ENCODE measurements around the gene TNFSF8.

The TNFSF8 gene

GRCh38 chr9:114905170-114905940 is 25.0 kb downstream of the TNFSF8 start:
- DNase-seq (ENCODE audit: low read depth, low spot score): no peak

DNA sequence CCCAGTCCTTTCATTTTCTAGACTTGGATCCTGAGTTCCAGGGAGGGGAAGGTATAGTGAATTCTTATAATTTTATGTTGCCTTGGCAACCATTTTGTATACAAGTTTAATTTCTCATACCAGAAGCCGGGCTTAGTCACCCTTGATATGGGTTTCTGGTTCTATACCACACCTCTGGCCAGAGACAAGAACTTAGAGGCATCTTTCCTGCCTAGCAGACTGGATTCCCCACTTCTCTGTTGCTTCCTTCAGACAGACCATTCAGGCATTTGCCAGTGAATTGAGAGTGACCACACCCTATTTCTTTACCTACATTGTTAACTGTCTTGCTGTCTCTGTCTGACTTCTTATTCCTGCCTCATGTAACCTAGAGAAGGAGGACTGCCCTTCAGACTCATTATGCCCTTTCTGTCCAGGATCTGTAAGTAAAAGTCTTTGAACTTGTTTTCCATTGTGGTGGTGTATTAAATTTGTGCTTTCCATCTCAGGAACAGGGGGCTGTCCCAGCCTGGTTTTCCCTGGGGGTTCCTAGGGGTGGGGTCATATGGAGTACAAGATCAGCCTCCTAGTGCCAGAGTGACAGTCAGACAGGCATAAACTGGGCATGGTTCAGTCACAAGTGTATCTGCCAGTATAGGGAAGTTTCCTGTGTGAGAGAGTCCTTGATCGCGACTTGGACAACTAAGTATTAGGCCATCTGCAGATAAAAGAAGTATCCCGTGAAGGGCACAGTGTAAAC is 27.4 kb downstream of the TNFSF8 start:
- no peak for DNase-seq (ENCODE audit: low read depth, low spot score)

DNA sequence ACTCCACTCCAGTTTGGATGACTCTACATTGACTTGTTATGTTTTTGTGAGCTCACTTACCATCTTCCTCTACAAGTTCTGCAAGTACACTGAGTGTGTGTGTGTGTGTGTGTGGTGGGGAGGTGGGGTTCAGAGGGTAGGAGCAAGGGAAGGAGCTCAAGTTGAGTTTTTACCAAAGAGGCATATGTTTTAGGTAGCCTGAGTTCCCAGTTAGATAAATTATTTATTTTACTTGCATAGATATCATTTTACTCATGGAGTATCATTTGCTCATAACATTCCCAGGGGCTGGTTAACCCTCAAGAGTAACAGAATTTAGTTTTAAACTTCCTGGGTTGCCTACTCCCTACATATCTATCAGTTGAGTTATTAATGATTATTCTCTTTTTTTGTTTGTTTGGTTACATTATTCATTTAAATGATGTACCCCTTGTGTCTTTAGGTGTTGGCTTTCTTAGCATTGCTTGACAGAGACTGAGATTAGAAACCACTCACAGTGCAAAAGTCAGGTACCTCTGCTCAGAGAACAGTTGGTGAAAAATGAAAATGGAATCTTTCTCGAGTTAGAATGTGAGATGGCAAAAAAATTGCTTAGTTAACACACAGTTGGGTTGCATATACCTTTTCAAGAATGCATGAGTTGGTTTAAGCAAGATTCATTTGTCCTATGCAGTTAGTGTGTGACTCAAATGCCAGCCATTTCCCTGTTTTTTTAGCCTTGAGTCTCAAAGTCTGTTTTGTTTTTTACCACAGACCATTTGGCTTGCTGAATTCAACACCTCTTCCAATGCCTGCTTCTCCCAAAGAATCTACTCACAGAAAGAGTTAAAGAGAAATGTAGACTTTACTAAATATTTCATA is 29.2 kb downstream of the TNFSF8 start:
- DNase-seq (ENCODE audit: low read depth, low spot score): no peak

DNA sequence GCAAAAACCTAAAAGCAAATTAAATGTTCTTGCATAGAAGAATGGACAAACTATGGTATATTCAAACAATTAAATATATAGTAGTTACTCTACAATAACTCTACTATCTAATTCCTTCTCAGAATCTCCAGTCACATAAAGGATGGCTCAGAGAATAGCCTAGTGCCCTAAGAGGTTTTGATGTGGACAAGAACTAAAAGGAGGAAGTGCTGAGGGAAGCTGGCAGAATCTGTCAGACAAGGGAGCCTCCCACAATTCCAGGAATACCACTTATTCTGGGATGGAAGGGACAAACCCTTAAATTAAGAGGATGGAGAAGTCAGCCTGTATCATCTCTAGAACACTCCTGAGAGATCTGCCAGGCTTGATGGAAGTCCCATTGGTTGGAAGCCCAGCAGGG is 30.4 kb downstream of the TNFSF8 start:
- no peak for DNase-seq (ENCODE audit: low read depth, low spot score)

DNA sequence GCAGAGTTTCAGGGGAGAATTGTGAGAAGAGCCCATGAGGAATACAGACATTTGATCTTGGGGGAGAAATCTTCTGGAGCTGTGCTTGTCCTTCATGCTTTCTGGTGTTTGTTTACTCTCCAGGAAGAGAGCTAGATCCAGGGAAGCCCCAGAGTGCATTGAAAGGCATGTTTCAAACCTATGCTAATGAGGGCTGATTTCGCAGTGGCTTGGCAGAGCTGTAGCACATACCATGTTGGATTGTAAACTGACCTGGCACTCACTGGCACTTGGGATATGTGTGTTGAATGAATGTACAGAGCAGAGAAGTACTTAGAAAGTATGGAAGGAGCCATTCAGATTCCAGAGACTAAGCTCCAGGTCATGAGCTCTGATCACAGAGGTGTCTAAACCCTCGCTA is 30.9 kb downstream of the TNFSF8 start:
- DNase-seq (ENCODE audit: low read depth, low spot score): no peak

DNA sequence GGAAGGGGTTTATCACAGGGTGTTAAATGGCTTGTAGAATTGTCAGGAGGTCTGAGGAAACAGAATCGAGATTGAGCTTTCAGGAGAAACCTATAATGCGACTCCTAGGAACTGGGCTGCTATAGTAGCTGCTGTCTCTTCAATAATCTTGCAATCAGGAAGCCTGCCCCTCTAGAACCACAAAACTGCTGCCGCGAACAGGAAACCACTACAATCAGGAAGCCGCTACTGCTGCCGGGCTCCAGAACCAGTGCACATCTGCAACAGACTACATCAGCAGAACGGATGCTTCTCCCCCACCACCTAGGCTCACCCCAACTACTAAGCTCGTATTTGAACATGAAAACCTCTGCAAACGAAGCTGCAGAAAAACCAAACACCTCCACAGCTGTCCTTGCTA is 31.6 kb downstream of the TNFSF8 start:
- no peak for DNase-seq (ENCODE audit: low read depth, low spot score)

GRCh38 chr9:114897196-114897595 is 33.2 kb downstream of the TNFSF8 start:
- no peak for DNase-seq (ENCODE audit: low read depth, low spot score)

GRCh38 chr9:114896344-114896743 is 34.0 kb downstream of the TNFSF8 start:
- DNase-seq (ENCODE audit: low read depth, low spot score): no peak

DNA sequence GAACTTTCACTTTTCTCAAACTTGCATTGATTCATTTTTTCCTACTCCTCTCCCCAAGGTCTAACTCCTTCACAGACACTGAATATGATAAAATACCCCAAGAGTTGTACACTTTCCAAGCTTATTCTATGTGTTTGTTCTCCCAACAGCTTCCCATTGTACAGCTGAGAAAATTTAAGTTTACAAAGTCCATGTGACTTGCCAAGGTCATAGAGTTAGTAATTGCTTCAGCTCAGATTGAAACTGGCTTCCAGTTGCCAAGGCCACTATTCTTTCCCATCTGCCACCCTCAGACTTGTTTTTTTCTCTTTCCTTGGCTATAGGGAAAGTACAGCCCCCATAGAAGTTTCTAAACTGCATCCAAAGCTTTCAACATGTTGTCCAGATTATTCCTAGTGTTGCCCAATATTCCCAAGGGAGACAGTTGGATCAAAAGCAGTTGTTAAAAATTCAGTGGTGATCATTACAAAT is 34.8 kb downstream of the TNFSF8 start:
- no peak for DNase-seq (ENCODE audit: low read depth, low spot score)

GRCh38 chr9:114894609-114895433 is 35.6 kb downstream of the TNFSF8 start:
- DNase-seq (ENCODE audit: low read depth, low spot score): peak; percentile 74

DNA sequence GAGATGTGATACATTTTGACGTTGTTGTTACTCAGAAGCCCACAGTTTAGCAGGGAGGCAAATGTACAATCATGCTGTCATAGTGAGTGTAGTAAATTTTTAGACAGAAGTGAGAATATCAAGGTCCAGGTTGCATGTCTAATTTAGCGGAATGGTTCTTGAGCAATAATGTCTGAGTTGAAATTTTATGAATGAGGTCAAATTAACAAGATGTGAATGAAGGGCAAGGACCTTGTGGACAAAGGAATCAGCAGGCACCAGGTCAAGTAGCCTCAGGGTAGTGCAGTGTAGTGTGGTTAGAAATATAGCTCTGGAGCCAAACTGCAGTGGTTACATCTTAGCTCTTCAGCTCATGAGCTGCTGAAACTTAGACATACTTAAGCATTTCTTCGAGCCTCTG is 36.2 kb downstream of the TNFSF8 start:
- DNase-seq (ENCODE audit: low read depth, low spot score): no peak

GRCh38 chr9:114893221-114894010 is 37.0 kb downstream of the TNFSF8 start:
- DNase-seq (ENCODE audit: low read depth, low spot score): no peak

DNA sequence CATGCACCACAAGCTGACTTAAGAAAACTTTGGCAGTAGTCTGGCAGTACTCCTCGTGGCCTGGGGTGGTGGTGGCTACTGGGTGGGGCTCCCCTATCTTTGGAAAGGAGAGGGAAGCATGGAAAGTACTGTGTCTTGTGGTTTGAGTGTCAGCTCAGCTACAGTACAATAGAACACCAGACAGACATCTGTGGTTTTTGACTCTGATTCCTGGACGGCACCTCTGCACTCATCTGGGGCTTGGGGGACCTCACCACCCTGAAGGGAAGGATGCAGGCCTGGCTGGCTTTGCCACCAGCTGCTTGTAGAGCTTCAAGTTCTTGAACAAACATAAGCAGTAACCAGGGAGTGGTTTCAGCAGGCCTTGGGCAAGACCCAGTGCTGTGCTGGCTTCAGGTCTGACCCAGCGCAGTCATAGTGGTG is 40.6 kb downstream of the TNFSF8 start:
- no peak for DNase-seq (ENCODE audit: low read depth, low spot score)

DNA sequence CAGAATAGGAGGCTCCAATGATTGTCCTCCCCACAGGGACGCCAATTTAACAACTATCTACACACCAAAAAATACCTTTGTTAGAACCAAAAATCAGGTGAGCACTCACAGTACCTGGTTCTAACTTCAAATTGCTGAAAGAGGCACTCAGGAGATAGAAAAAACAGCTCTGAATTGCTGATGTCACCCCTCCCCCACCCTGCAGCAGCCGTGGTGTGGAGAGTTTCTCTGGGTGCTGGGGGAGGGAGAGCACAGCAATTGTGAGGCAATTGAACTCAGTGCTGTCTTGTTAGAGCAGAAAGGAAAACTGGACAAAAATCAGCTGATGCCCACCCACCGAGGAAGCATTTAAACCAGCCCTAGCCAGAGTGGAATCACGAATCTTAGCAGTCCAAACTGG is 41.8 kb downstream of the TNFSF8 start:
- DNase-seq (ENCODE audit: low read depth, low spot score): no peak

GRCh38 chr9:114887963-114888362 is 42.4 kb downstream of the TNFSF8 start:
- DNase-seq (ENCODE audit: low read depth, low spot score): no peak

DNA sequence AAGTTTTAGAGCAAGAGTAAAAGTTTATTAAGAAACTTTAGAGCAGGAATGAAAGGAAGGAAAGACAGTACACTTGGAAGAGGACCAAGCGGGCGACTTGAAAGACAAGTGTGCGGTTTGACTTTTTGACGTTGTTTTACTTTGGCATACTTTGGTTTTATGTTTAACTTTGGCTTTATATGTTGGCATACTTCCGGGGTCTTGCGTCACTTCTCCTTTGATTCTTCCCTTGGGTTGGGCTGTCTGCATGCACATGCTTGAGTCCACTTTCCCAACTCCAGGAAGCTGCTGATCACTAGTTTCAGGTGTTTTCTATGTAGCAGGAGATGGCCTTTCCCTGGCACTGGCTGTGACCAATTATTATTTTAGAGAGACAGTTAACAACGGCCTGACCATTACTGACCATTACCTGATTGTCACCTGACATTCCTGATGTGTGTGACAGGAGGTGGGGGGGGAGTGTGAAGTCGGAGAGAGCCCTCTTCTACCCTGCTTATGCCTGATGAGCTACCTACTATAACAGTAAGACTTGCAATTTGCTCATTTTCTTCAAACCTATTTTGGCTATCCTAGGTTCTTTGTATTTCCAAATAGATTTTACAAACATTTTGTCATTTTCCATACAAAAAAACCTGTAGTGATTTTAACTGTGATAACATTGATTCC is 45.5 kb downstream of the TNFSF8 start:
- no peak for DNase-seq (ENCODE audit: low read depth, low spot score)

GRCh38 chr9:114883709-114884108 is 46.7 kb downstream of the TNFSF8 start:
- DNase-seq (ENCODE audit: low read depth, low spot score): no peak

GRCh38 chr9:114880291-114880745 is 50.1 kb downstream of the TNFSF8 start:
- no peak for DNase-seq (ENCODE audit: low read depth, low spot score)

DNA sequence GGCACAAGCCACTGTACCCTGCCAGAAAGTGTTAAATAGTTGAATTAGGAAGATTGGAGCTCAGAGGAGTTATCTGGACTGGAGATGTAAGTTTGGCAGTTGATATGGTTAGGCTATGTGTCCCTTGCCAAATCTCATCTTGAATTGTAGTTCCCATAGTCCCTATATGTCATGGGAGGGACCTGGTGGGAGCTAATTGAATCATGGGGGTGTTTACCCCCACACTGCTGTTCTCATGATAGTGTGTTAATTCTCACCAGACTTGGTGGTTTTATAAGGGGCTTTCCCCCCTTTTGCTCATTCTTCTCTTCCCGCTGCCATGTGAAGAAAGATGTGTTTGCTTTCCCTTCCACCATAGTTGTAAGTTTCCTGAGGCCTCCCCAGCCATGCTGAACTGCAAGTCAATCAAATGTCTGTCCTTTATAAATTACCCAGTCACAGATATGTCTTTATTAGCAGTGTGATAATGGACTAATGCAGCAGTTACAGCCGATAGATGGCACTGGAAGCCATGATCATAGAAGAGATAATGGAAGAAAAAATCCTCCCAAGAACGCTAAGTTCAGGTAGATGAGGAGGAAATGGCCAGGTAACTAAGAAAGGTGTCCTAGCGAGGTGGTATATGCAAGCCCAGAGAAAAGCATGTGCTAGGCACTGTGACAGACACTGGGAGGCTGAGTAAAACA is 51.4 kb downstream of the TNFSF8 start:
- no peak for DNase-seq (ENCODE audit: low read depth, low spot score)
